ENCODE results near the gene PSMD14. TPM values are rescaled to one million over a fixed set of nuclear protein-coding genes. Genes with fewer than 3 reads are reported as not detected.

The PSMD14 gene
- total RNA-seq, 4 donors from 2014 or later: 29.9 to 59.2 (median 36.1) TPM

- TF ChIP-seq, protein P1, sequence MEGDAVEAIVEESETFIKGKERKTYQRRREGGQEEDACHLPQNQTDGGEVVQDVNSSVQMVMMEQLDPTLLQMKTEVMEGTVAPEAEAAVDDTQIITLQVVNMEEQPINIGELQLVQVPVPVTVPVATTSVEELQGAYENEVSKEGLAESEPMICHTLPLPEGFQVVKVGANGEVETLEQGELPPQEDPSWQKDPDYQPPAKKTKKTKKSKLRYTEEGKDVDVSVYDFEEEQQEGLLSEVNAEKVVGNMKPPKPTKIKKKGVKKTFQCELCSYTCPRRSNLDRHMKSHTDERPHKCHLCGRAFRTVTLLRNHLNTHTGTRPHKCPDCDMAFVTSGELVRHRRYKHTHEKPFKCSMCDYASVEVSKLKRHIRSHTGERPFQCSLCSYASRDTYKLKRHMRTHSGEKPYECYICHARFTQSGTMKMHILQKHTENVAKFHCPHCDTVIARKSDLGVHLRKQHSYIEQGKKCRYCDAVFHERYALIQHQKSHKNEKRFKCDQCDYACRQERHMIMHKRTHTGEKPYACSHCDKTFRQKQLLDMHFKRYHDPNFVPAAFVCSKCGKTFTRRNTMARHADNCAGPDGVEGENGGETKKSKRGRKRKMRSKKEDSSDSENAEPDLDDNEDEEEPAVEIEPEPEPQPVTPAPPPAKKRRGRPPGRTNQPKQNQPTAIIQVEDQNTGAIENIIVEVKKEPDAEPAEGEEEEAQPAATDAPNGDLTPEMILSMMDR (IDR thresholded peaks at IDR 0.05): no peak
- ATAC-seq (ENCODE audit: low FRiP score): peak; percentile 8
- no peak for DNase-seq (ENCODE audit: low spot score)
These were observed 117.7 kb downstream of the PSMD14 start for GRCh38 chr2:161425728-161426454.

GRCh38 chr2:161426455-161426921 is 118.3 kb downstream of the PSMD14 start:
- TF ChIP-seq, protein P1 (IDR thresholded peaks at IDR 0.05): no peak
- DNase-seq (ENCODE audit: low spot score) (no peak), ATAC-seq (ENCODE audit: low FRiP score) (no peak)

DNA sequence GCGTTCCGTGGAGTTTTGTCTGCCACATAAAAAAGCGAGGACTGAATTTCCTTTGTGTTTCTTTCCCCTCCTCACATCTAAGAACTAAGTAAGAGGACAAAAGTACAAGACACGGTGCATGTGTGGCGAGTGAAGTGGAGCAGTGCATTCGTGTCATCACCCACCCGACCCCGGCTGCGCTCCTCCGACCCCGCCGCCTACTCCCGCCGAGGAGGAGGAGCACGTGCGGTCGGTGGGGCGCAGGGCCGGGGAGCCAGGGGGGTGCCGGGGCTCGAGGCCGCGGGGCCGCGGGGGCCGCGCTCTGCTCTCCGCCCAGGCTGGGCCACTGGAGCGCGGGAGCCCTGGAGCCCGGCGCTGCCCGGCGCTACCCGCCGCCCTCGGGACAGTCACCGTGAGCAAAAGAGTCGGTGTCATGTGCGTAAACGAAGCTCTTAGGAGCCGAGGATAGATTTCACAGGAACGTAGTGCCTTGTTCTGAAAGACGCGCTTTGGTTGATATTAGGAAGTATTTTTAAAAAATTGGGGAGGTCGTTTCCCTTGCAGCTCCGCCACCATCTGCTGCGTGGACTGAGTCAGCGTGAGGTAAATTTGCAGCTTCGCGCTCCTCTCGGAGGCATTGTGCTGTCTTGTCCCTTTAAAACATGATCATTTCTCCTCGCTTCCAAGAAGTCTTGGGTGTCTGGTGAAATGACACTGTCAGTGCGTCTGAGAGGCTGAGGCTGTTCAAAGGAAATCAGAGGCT is 118.9 kb downstream of the PSMD14 start:
- ATAC-seq (ENCODE audit: low FRiP score): no peak
- no peak for DNase-seq (ENCODE audit: low spot score)
- TF ChIP-seq, protein P1 (IDR thresholded peaks at IDR 0.05): no peak

DNA sequence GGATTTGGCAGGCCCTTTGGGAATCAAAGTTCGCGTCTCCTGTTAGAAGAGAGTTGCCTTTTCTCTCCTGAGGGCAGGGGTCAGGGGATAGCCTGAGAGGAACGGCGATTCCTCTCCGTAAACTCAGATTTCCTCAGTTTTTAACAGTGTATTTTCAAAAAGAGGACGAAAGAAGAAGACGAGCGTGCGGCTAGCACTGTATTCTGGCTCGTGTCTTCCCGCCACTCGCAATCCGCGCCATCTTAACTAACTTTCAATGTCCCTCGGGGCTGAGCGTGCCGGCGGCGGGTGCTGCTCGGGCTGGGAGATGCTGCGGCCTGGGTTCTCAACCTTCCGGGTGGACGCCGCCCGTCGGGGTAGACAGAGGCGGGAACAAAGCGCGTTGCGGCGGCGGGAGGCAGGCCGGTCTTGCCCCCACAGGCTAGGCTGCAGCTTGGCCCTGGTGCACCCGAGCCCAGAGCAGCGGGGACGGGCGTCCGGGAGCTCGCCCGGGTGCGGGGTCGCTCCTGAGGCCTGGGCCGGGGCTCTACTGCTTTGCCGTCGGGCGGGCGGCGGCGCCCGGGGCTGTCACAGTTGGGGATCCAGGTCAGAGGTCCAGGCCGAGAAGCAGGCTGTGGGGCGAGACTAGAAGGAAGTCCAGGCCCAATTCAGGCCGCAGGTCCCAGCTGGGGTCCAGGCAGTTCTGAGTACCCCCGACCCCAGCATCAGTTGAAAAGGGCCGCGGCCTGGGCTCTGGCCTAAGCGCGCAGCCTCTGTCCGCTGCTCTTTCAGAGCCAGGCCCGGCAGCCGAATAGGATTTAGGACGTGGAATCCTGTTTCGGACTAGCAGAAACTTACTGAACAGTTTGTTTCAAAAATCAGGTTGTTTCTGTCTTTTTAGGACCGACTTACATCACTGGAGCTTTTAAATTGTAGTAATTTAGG is 119.7 kb downstream of the PSMD14 start:
- no peak for DNase-seq (ENCODE audit: low spot score)

GRCh38 chr2:161430386-161430785 is 122.2 kb downstream of the PSMD14 start:
- ATAC-seq (ENCODE audit: low FRiP score): no peak
- TF ChIP-seq, protein P1 (IDR thresholded peaks at IDR 0.05): no peak
- DNase-seq (ENCODE audit: low spot score): no peak

More for the DNA sequence above, 119.7 kb downstream of the PSMD14 start:
- no peak for ATAC-seq (ENCODE audit: low FRiP score)
- TF ChIP-seq, protein P1 (IDR thresholded peaks at IDR 0.05): no peak

DNA sequence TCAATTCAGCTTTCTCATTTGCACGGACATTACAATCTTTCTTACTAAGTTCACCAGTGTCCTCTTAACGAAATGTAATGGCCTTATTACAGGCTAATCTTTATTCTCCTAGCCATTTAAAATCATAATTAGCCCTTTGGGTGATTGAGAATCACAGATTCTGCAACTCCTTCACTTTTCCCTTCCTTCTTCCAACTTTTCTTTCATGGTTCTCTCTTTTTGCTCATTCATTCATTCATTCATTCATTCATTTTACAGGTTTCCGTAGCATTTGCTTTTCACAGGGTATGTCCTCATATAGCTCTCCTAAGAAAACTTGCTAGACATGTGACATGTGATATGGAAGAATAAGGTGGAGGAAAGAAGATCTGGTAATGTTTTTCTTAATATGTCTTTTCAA is 123.9 kb downstream of the PSMD14 start:
- TF ChIP-seq, protein P1 (IDR thresholded peaks at IDR 0.05): no peak
- no peak for ATAC-seq (ENCODE audit: low FRiP score)
- no peak for DNase-seq (ENCODE audit: low spot score)
